Activated effector memory CD4-positive, alpha-beta T cell treated with anti-CD3 and anti-CD28 coated beads, Interleukin-2, amount 50 U/mL, for 16 hours (primary cell): ENCODE results near the gene STK24.
"Not testable (repeated sequence)": the region's sequence is repeated elsewhere in the genome, so short reads cannot be mapped to it uniquely, and the experiment has no call there.

Experiments used
- DNase-seq: peaks from one replicate; pipeline ENCODE4 v3.0.0-alpha.2; 2020

STK24 gene

DNA sequence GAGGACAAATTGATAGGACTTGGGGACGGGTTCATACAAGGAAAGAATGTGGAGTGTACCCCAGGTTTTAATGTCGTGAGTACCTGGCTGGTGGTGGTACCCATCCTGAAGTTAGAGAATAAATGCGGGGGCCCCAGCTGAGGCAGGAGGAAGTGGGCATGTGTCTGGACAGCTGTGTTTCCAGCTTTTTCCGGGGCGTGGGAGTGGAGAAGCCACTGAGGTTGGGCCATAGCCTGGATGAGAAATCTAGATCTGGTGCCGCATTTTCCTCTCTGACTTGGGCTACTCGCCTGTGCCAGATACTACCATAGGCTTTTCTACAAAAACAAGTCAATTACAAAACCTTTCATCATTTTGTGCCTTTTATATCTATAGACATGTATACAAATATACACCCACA lies 147.4 kb downstream of the STK24 start:
- no peak for DNase-seq

DNA sequence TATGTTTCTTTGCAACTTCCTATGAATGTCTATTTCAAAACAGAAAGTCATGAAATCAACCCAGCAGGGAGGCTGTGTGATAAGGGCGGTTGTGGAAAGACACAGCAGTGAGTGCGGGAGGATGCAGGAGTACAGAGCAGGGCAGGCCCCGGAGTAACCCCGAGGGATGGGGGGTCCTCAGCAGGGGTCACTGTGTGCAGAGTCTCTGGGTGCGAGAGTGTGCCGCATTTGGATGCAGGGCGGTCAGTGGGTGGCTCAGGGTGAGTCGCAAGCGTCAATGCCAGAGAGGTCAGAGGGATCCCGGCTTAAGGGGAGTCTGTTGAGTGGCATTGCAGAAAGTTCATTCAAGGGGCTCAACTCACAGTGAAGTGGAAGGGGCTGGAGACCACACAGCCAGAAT lies 147.8 kb downstream of the STK24 start:
- DNase-seq, result no peak

DNA sequence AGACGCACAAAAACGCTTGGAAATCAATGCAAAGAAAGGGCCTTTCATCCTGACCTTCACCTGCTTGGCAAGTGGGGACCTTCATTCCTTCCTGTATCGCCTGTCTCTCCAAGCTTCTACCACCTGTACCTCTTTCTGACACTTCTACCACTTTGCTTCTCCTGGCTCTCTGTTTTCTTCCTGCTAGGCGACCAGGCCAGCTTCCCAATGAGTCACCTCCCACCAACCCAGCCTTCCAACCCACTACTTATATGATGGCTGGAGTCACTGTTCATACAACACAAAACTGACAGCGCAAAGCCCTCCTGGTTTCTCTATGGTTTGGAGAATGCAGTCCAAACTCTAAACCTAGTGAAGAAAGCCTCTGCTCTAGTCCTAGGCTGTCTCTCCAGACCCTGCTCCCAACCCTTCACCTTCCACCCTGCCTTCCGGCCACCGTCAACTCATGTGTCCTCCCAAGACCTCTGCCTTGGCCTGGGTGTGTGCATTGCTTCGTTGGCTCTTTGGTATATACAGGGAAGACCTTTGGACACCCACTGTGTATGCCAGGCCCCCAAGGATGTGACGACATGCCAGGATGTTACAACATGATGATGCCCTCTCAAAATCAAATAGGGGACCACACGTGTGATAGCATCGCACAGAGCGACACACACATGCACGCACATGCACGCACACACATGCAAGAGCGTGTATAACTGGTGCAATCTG lies 148.5 kb downstream of the STK24 start:
- no peak for DNase-seq

DNA sequence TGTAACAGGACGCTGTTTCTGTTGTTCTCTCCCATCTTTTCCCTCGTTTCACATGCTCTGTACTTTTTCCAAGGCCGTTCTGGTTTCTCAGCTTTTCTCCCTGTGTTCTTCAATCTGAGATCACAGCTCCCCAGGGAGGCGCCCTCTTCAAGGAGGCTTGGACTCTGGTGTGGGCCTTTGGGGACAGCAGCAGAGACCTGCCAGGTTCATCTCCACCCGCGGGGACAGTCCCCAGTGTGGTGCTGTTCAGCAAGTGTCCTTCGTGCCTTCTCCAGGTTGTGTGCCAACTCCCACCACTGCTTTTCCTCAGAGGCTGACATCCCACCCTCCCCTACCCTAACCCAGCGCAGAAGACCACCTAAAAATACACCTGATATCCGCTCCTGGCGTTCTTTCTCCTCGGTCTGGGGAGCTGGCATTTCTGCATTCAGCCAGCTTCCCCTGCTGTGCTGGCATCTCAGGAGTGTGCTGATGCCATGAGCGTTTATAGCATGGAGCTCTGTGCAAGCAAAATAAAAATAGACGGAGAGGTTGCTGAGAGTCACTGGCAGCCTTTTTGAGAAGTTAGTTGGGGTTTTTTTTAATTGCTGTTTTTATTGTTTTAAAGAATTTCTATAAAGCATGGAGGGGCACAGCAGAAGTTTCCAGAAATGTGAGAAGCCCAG lies 149.4 kb downstream of the STK24 start:
- no peak for DNase-seq

DNA sequence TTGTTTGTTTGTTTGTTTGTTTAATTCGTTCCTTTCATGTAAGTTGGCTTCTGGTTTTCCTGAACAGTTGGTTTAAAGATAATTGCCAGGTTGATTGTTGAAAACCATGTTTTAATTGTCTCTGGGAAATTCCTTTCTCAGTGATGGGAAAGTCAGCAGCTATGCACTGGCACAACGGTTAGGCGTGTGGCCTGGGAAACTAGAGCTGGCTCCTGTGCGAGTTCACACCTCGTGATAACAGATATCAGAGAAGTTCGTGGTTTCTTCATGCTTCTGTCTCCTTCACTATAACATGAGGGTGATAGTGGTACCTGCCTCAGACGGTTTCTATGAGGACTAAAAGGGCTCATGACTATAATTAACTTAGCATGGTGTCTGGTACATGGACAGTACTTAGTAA lies 153.5 kb downstream of the STK24 start:
- DNase-seq, result no peak

DNA sequence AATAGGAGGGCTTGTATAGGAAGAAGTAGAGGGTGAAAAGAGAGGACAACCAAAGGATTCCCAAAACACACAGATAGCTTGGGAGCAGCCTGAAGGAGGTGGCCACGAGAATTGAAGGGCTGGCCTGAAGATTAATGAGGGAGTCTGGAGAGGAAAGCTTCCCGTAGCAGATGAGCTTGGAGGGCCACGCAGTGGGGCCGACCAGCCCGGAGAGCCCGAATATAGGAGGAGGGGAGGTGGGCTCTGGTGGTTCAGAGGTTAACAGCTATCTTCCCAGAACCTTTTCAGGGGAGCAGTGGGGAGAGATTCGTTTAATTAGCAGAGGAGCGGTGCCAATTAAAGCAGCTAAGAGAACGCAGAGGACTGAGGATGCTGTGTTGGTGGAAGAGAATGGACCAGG lies 154.9 kb downstream of the STK24 start:
- DNase-seq, result no peak

DNA sequence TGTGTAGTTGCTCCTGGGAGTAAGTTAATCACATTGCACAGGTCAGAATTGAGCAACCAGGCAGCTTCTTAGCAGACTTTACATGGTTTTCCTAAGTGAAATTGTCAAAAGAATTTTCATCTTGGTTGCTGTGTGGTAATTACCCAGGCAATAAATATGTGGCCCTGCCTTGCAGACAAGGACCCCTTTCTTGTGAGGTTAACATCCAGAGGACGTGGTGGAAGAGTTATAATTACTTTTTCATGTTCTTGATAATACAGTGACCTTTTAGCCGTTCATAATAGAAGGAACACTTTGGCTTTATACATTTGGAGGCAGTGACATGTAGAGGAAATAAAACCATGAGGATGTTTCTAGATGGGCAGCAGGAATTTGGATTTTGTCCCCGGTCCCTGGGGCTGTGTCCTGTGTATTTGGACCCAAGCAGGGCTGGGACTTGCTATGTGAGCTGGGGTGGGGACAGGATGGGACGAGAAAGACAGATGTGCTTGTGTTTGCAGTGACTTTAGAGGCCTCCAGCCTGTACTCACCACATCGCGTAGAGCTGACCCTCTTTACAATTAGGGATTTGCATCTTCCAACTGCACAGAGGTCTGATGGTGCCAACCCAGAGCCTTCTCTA lies 156.2 kb downstream of the STK24 start:
- DNase-seq, result no peak

DNA sequence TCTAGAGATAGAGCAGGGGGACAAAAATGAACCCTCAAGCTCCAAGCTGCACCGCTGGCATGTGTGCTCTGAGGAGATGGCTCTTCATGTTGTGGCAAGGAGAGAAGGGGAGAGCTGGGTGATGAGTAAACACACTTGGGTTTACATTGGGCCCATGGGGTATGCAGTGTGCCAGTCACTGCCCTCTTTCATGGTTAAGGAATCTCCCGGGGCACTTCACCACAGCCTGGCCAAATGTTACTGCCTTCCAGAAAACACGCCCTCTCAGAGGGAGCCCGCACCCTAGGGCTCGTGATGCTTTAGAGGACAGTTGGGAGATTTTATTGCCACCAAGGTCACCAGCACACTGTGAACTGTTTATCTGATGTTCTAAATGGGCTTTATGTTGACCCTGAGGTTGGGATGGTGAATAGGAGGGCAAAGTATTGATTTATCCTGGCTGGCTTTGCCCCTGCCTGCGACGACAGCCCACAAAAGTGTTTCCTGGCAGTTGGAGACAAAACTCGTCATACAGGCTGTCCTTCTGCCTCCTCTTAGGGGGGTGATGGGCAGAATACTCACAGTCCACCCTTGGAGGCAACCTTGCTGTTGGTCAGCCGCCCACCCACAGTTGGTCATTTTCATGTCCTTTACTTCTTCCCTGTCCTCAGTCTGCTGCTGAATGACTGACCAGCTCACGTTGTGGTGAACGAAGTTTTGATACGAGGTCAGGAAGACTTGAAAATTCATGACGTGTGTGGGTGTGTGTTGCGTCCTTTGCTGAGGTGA lies 156.9 kb downstream of the STK24 start:
- no peak for DNase-seq

DNA sequence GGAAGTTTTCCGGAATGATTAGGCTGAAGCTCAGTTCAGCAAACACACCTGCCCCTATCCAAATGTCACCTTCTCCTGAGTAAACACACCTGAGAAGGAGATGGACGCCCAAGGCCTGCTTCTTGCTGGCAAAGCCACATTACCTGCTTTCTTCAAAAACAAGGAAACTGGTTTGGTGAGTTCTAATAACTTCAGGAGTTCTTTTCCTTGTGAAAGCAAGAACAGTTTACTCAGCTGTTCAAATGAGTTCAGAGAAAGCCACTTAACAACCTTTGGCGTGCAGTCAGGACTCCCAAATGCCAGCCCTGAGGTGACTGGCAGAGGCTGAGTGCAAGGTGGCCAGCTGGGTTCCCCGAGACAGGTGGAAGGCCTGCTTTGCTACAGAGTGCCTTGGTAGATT lies 160.5 kb downstream of the STK24 start:
- DNase-seq, result no peak

DNA sequence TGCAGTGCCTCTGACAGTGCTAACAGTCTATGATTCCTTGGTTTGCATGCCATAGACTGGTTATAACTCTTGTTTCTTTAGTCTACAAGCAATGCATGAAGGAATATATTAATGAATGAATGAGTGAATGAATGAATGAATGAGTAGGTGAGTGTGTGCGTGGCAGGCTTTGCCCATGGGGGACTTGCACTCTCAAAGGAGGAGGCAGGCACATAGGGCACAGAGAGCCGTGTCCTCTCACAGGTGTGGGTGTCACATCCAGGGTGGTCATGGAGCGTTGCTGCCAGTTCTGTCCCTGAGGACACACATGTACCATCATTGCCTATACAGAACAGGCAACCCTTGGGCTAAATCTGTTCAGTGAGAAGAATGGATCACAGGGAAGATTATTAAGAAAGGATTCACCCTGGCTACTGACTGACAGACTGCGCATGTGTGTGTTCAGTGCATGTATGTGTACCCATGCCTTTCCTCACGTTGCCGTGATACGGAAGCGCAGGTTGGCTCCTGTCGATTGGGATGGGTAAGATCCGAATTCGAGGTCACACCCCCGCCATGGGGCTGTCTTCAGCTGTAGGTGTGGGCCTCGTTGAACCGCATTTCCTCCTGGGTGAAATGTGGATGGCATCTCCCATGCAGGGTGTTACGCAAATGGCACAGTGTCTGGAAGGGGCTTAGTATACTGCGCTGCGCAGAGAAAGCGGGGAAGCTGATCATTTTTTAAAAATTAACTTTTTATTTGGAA lies 161.4 kb downstream of the STK24 start:
- DNase-seq, result no peak

DNA sequence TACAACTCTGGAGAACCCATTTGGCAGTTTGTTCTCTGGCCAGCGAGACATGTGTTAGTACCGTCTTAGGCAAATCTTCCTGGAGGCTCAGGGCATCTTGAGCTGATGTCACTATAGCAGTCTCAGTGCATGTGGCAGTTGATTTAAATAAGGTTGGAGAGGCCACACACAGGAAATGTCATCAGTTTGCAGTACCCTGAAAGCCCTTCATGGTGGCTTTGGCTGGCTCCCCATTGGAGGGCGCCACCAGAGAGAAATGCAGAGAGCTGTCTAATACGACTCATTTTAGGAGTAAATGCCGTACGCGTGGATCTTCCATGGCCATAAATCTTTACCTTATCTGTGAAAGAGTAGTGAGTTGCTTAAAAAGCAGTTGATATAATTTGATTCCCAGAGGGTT lies 163.1 kb downstream of the STK24 start:
- DNase-seq, result no peak

DNA sequence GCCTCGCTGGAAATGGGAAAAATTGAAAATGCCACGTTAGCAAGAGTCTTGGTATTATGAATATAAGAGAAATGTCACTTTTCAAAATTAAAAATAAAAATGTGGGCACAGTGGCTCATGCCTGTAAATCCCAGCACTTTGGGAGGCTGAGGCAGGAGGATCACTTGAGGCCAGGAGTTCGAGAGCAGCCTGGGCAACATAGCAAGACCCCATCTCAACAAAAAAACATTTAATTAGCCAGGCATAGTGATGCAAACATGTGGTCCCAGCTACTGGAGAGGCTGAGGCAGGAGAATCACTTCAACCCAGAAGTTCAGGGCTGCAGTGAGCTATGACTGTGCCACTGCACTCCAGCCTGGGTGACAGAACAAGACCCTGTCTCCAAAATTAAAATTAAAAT lies 163.6 kb downstream of the STK24 start:
- DNase-seq, result not testable (repeated sequence)

DNA sequence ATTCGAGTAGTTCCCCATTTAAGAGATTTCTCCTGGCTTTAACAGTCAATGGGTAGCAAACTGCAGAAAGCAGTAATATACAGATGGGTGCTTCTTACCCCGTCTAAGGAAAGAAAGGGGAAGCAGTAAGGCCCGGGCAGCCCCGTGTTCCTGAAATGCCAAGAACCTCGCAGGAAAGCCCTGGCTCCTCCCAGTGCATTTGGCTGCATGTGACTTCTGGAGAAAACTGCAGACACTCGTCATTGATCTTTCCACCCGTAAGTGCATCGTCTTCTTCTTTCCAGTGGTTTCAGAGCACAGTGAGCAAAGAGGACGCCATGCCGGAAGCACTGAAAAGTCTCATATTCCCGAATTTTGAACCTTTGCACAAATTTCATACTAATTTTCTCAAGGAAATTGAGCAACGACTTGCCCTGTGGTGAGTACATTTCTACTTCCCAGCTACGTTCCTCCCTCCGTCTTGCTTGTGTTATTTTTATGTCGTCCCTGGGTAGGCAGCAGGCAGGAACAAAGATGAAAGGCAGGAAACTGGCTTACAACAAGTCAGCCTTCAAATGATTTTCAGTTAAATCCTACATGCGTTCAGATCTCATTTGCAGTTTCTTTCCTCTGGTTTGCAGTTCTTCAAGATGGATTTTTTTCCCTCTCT lies 165.2 kb downstream of the STK24 start:
- no peak for DNase-seq

DNA sequence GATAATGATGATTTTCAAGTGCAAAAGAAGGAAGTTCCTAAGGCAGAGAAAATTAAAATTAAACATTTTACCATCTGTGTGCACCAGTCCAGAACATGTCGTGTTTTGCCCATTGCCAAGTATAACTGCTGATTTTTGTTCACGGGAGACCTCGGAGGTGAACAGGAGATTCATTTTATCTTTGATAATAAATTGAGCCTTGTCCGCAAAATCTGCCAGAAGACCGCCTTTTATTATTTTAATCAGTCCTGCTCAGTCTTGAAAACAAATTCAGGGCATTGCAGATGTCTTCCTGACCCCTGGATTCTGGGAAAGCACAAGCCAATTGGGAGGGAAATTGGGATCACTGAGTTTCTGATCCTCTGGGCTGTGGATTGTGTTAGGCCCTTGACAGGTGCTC lies 165.9 kb downstream of the STK24 start:
- no peak for DNase-seq

DNA sequence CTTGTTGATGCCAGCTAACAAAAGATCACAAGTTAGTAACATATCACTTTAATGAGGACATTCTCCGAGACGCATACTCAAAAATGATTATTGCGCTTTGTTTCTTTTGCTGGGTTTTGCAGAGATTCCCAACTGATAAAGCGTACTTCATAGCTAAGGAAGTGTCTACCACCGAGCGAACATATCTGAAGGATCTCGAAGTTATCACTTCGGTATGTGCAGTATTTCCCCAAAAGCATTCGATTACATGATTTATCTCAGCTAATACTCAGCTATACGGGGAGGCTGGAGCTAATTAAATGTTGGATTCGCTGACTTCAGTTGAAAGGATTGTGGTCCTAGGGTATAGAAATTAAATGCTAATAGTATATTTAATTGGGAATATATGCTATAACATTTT lies 166.3 kb downstream of the STK24 start:
- DNase-seq, result no peak

DNA sequence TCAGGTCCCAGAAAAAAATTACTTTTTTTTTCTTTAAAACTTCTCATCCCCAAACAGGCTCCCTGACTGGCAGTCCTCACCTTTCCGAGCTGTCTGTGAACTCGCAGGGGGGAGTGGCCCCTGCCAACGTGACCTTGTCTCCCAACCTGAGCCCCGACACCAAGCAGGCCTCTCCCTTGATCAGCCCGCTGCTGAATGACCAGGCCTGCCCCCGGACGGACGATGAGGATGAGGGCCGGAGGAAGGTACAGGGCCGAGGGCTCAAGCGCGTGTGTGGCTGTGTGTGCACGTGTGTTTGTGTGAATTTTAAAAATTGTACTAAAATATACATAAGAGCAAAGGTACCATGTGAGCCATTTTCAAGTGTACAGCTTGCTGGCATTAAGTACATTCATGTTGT lies 167.6 kb downstream of the STK24 start:
- no peak for DNase-seq

DNA sequence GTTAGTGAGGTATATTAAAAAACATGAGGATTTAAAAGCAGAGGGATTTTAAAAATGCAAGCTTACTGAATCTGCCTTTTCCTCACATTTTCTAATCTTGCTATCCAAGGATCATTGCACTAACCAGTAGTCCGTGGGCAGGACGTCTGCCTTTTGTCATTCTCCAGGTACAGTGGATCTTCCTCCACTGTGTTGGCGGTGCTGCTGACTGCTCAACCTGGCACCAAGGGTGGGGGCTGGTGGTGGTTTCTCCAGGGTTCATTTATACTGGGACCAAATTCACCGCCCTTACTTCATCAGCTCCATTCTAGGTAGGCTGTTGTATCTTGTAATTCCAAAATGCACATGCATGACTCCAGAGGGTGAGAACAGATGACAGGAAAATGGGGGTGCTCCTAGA lies 169.3 kb downstream of the STK24 start:
- DNase-seq, result no peak

DNA sequence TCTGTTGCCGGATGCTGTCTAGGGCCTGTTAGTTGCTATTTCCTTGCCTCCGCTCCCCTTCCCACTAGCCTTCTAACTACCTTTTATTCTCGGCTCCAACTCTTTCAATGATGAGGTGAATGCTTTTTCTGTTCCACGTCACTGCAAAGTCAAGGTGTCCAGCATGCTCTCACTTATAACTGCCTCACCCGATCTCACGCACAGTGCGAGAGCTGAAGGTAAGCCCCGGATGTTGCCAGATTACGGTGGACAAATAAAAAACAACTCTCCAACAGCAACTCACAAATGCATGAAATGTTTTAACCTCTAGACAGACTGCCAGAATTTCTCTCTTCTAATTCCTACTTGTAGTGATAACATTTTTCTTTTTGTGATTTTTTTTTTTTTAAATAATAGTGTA lies 169.9 kb downstream of the STK24 start:
- no peak for DNase-seq

DNA sequence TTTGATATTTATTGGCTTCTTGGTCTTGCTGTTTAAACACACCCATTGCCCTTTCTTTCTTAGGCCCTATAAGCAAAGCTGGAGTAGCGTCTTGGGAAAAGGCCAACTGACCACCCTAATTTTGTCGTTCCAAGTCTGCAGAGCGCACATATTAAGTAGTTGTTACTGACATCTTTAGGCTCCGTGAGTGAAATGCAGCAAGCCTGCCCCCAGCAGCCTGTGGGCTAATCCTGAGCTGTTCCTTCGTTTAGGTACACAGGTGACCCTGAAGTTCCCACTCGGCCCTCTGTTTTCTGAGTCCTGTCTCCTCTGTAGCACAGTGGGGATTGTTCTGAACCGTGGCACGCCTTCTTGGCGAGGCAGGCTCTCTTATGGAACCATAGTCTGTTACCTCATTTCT lies 170.5 kb downstream of the STK24 start:
- no peak for DNase-seq

DNA sequence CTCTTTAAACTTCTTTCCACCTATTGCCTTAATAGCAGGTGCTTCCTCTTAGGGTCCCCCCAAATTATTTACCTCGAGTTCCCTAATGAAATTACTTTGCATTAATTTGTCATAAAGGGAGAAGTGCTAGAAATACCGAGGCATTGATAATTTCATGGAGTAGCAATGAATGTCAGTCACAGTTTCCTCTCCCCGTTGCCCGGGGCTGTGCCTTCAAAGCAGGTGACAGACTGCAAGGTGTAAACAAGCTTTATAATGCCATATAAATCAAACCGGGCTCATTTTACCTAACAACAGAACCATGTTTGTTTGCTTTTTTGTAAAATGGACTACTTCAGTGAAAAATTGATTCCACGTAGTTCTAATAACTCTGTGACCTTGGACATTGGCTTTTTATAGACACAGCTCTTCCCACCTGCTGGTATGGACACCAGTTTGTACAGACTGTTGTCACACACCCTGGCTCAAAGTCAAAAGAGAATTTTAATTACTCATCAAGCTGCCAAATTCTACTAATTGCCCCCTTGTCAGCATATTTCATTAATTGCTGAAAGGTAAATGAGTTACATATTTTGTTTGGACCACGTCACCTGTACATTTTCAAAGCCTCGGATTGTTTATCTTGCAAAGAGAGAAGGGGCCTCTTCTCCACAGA lies 171.1 kb downstream of the STK24 start:
- DNase-seq, result no peak

DNA sequence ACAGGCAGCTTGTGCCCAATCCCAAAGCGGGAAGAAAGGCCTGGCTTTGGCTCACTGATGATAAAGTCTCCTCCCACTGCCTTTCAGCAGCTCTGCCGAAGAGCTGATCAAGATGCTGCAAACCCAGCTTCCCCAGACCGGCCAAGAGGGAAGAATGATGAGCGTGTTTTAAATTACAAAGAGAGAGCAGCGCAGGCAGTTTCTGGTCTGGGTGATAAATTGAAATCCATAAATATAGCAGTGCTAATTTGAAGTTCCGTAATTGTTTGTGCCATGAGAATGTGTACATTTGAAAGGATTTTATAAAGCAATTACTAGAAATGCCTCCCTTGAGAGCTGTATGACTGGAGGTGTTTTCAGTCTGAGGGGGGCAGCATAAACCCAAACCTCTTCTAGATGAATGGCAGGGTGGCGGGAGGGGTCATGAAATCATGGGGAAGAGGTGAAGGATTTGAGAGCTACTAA lies 171.8 kb downstream of the STK24 start:
- no peak for DNase-seq

DNA sequence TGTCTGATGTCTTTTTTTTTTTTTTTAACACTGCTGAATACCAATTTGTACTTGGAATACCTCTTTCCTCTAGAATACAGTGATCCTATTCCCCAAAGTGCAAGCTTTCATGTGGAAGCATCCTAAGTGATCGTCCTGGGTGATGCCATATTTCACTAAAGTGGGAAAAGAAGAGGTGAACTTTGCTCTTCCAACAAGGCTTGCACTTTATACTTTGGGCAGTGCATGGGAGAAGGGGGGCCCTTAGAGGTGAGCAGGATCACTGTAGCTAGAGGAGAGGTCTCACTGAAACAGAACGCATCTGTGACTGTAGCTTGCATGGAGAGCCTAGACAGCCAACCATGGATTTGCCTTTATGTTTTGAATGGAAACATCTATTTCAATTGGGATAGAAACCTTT lies 173.8 kb downstream of the STK24 start:
- no peak for DNase-seq
